ENCODE measurements around the gene ISLR. TPM values are rescaled to one million over a fixed set of nuclear protein-coding genes. Genes with fewer than 3 reads are reported as not detected.

ISLR gene
- total and polyA plus RNA-seq, 2 of the 8 experiments (the other 6 are each of a cell fraction or from before 2014, with no cell fraction given), result 0.29 to 0.35 TPM

GRCh38 chr15:74193905-74194304 lies 20.4 kb downstream of the ISLR start:
- ChIA-PET POLR2A (ENCODE audit: partially characterized antibody) (interaction anchor here (0.8 to 10.3 kb wide), 7 partner anchors 7 to 30 kb away, joined by 3 to 76 read pairs (median 5); partner anchors contain the start of gene STRA6), CTCF (ENCODE audit: partially characterized antibody) (interaction anchor here (0.6 to 2.3 kb wide), 9 partner anchors 8 to 118 kb away, joined by 3 to 12 read pairs (median 5); partner anchors contain the start of gene STRA6)
- Histone ChIP-seq H2BK20ac (ENCODE audit: low read length) (no peak overlapping the region), H3K14ac (ENCODE audit: insufficient read length) (no peak overlapping the region), H4K8ac (ENCODE audit: extremely low read depth, insufficient read depth, low read length) (no peak overlapping the region), H3K9me3 (ENCODE audit: insufficient read depth in 2 of 2, low read depth in 1 of 2, low read length in 1 of 2) (no peaks in the 10 kb centered on the region), H4K20me1 (replicated peaks in 1 of 2; ENCODE audit: control insufficient read depth in 1 of 2, insufficient read depth in 2 of 2, low read length in 2 of 2) (no peaks in the 10 kb centered on the region), H3K27ac (ENCODE audit: low read depth, low read length) (no peak overlapping the region), H3K23ac (ENCODE audit: insufficient read length) (no peak overlapping the region), H3K23me2 (ENCODE audit: low read depth, low read length) (0 out of 2 replicates have a peak, but pooled peaks cover 2% of the 10 kb centered on the region), H2BK15ac (ENCODE audit: low read length) (no peak overlapping the region), H4K5ac (ENCODE audit: insufficient read length, low read depth, low read length) (no peak overlapping the region), H2BK120ac (replicated peaks; ENCODE audit: low read depth, low read length) (no peak overlapping the region), H3K27me3 (replicated peaks in 1 of 4; ENCODE audit: control insufficient read depth in 3 of 4, extremely low read depth in 1 of 4, insufficient read depth in 3 of 4, low read length in 3 of 4) (no peaks in the 10 kb centered on the region), H2AFZ (ENCODE audit: low read length) (no peak overlapping the region), H3K18ac (ENCODE audit: extremely low read depth, low read length) (no peak overlapping the region), H3K4me3 (ENCODE audit: extremely low read depth in 1 of 4, insufficient read depth in 2 of 4, low read depth in 3 of 4, low read length in 4 of 4) (no peak overlapping the region), H4K91ac (replicated peaks; ENCODE audit: insufficient read length, low read length) (no peak overlapping the region), H3K9ac (replicated peaks in 1 of 4; ENCODE audit: extremely low read depth in 1 of 4, low read depth in 3 of 4, low read length in 3 of 4) (no peak overlapping the region), H3K4me2 (ENCODE audit: insufficient read depth in 1 of 2, low read depth in 2 of 2, low read length in 2 of 2) (no peak overlapping the region), H2BK5ac (ENCODE audit: low read depth, low read length) (no peak overlapping the region), H3K79me1 (ENCODE audit: low read depth, low read length) (no peaks in the 10 kb centered on the region; the same call in 1 of the 2 replicates), H3K4me1 (replicated peaks in 1 of 4; ENCODE audit: control insufficient read depth in 3 of 4, insufficient read depth in 4 of 4, low read length in 3 of 4) (no peaks in the 10 kb centered on the region; a peak in 2 of 7 replicates), H2AK5ac (ENCODE audit: low read depth, low read length) (no peak overlapping the region), H3K36me3 (ENCODE audit: control insufficient read depth in 2 of 4, insufficient read depth in 4 of 4, low read length in 3 of 4) (no peaks in the 10 kb centered on the region), H3K56ac (replicated peaks; ENCODE audit: insufficient read length, low read depth, low read length) (no peak overlapping the region), H3K4ac (replicated peaks; ENCODE audit: insufficient read length, low read depth, low read length) (no peak overlapping the region), H3K79me2 (ENCODE audit: control insufficient read depth in 1 of 2, insufficient read depth in 2 of 2, low read length in 2 of 2) (no peaks in the 10 kb centered on the region), H2BK12ac (ENCODE audit: low read depth, low read length) (no peak overlapping the region)
- DNase-seq (ENCODE audit: low read depth in 1 of 2, low spot score in 2 of 2), result no peak
- WGBS, 2 experiments (ENCODE audit: extremely low coverage in 1 of 2, insufficient coverage in 1 of 2, insufficient read length in 1 of 2, insufficient replicate concordance in 2 of 2, low coverage in 1 of 2, low lambda C conversion rate in 2 of 2, missing lambda C conversion rate in 1 of 2), result 76% methylated on average over 5 of the region's 6 CpGs; no CpG with 5 or more reads in 1 of the 2 experiments
- no peak for FAIRE-seq
- TF ChIP-seq FOSL1 (IDR thresholded peaks at IDR 0.05; ENCODE audit: insufficient read depth, low read depth, low read length) (no peak), GTF2F1 (IDR thresholded peaks at IDR 0.05; ENCODE audit: borderline replicate concordance, low read depth, low read length) (no peak), TAF1 (IDR thresholded peaks at IDR 0.05; ENCODE audit: low read depth, low read length) (no peak), CTCF (IDR thresholded peaks at IDR 0.05; ENCODE audit: control extremely low read depth in 1 of 3, insufficient read depth in 1 of 3, low read depth in 1 of 3, low read length in 3 of 3) (no peak), SP2 (IDR thresholded peaks at IDR 0.05; ENCODE audit: low read length) (no peak), KDM5A (IDR thresholded peaks at IDR 0.05; ENCODE audit: low read length) (no peak), YY1 (IDR thresholded peaks at IDR 0.05; ENCODE audit: low read depth, low read length) (no peak), CHD1 (IDR thresholded peaks at IDR 0.05; ENCODE audit: low read depth, low read length) (no peak), TBP (IDR thresholded peaks at IDR 0.05; ENCODE audit: low read depth, low read length) (no peak), TAF7 (optimal IDR thresholded peaks at IDR 0.05; ENCODE audit: borderline replicate concordance, low read depth, low read length) (no peak), CREB1 (IDR thresholded peaks at IDR 0.05) (no peak), SRF (IDR thresholded peaks at IDR 0.05; ENCODE audit: low read depth, low read length) (no peak), MAFK (IDR thresholded peaks at IDR 0.05; ENCODE audit: low read depth, low read length) (no peak)

Data from H1 (cell line).